ENCODE data around the gene RNF207.

GRCh38 chr1:6243053-6243834, 37.3 kb downstream of the RNF207 start:
- TF ChIP-seq CTCF (IDR thresholded peaks at IDR 0.05): no peak
- TF ChIP-seq ZFX (IDR thresholded peaks at IDR 0.05; ENCODE audit: borderline replicate concordance): no peak

Measured in 22Rv1 (cell line).